ENCODE data around the gene RNU6-7.

RNU6-7 gene

GRCh38 chr14:32201816-32202490, at the start of gene RNU6-7:
RNU6-7 (plus strand) TSS chr14:32202045.
- DNase-seq (ENCODE audit: low spot score): no peak

GRCh38 chr14:32166029-32166428, 35.8 kb upstream of the RNU6-7 start:
- DNase-seq (ENCODE audit: low spot score): no peak

GRCh38 chr14:32166924-32167323, 34.9 kb upstream of the RNU6-7 start:
- no peak for DNase-seq (ENCODE audit: low spot score)

GRCh38 chr14:32167907-32168306, 33.9 kb upstream of the RNU6-7 start:
- no peak for DNase-seq (ENCODE audit: low spot score)

- no peak for DNase-seq (ENCODE audit: low spot score)
Observed at GRCh38 chr14:32169191-32169590, 32.7 kb upstream of the RNU6-7 start.

- DNase-seq (ENCODE audit: low spot score): no peak
Observed at GRCh38 chr14:32171469-32171868, 30.4 kb upstream of the RNU6-7 start.

- no peak for DNase-seq (ENCODE audit: low spot score)
Observed at GRCh38 chr14:32183151-32184058, 18.4 kb upstream of the RNU6-7 start.

- no peak for DNase-seq (ENCODE audit: low spot score)
Observed at GRCh38 chr14:32185097-32185496, 16.7 kb upstream of the RNU6-7 start.

- no peak for DNase-seq (ENCODE audit: low spot score)
Observed at GRCh38 chr14:32186248-32186647, 15.6 kb upstream of the RNU6-7 start.

GRCh38 chr14:32189811-32190210, 12.0 kb upstream of the RNU6-7 start:
- DNase-seq (ENCODE audit: low spot score): no peak

- DNase-seq (ENCODE audit: low spot score): no peak
Observed at GRCh38 chr14:32190673-32191072, 11.2 kb upstream of the RNU6-7 start.

- no peak for DNase-seq (ENCODE audit: low spot score)
Observed at GRCh38 chr14:32192712-32193373, 9.0 kb upstream of the RNU6-7 start.

GRCh38 chr14:32193532-32193931, 8.3 kb upstream of the RNU6-7 start:
- DNase-seq (ENCODE audit: low spot score): no peak

- DNase-seq (ENCODE audit: low spot score): no peak
Observed at GRCh38 chr14:32195636-32196035, 6.2 kb upstream of the RNU6-7 start.

- no peak for DNase-seq (ENCODE audit: low spot score)
Observed at GRCh38 chr14:32197919-32198318, 3.9 kb upstream of the RNU6-7 start.

- DNase-seq (ENCODE audit: low spot score): peak; percentile 27
Observed at GRCh38 chr14:32200368-32201192, 1.3 kb upstream of the RNU6-7 start.

GRCh38 chr14:32201193-32201815, 541 bp upstream of the RNU6-7 start:
- DNase-seq (ENCODE audit: low spot score): no peak

GRCh38 chr14:32202491-32202997, 699 bp downstream of the RNU6-7 start:
- no peak for DNase-seq (ENCODE audit: low spot score)

- peak; percentile 84 for DNase-seq (ENCODE audit: low spot score)
Observed at GRCh38 chr14:32202998-32203882, 1.4 kb downstream of the RNU6-7 start, which contains the start of gene RNU6-8. RNU6-8 (minus strand) TSS chr14:32203269.

- peak; percentile 24 for DNase-seq (ENCODE audit: low spot score)
Observed at GRCh38 chr14:32203928-32204357, 2.1 kb downstream of the RNU6-7 start.
